Pons (tissue), 1 donor: ENCODE data around the gene MTR.

Experiments used
- DNase-seq: peaks from one replicate; pipeline ENCODE4 v3.0.0-alpha.2; 2016; ENCODE audit warnings: low spot score

The MTR gene

GRCh38 chr1:236795035-236795756 is at the start of gene MTR:
TSS of gene MTR (plus strand) at chr1:236795292. CDS start at chr1:236795704, 412 bp downstream.
- DNase-seq: peak; percentile 99

DNA sequence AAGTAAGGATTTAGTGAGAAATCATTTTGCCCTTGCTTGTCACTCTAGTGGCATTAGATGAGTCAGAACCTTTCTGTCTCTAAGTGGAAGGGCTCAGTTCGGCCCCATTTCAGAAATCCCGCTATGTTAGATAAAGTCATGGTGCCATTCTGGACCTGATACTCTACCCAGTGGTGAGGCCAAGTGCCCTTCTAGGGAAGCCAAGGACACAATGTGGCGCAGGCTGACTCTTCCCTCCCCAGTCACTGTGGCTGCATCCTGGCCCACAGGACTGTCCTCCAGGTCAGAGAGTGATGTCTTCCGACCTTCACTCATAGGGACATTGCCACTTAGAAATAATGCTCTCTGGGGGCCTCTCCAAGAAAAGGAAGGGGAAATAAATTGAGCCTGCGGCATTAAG is 48.3 kb upstream of the MTR start:
- no peak for DNase-seq

- DNase-seq: no peak
Observed at GRCh38 chr1:236747311-236747985, 47.6 kb upstream of the MTR start.

GRCh38 chr1:236748268-236748870 is 46.7 kb upstream of the MTR start:
- DNase-seq: no peak

- no peak for DNase-seq
Observed at GRCh38 chr1:236750928-236751327, 44.2 kb upstream of the MTR start.

- DNase-seq: no peak
Observed at GRCh38 chr1:236751385-236751784, 43.7 kb upstream of the MTR start.

- no peak for DNase-seq
Observed at GRCh38 chr1:236751935-236752334, 43.2 kb upstream of the MTR start.

DNA sequence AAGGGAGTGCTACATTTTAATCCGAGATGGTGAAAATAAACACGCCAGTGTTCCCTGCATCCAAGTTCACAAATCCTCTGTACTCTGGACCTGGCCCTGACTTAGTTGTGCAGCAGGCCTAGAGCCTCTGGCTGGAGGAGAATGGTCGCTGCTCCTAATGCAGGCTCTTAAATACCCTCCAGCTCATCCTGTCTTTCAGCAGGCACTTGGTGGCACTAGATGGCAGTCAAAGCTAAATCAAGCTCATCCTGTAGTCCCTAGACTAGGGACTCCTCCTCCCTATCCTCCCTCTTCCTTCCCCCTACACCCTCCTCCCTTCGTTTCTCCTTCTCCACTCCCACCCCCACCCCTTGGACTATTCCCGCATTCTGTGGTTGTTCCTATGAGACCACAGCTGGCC is 41.6 kb upstream of the MTR start:
- DNase-seq: peak; percentile 33

GRCh38 chr1:236753964-236754363 is 41.1 kb upstream of the MTR start:
- DNase-seq: no peak

DNA sequence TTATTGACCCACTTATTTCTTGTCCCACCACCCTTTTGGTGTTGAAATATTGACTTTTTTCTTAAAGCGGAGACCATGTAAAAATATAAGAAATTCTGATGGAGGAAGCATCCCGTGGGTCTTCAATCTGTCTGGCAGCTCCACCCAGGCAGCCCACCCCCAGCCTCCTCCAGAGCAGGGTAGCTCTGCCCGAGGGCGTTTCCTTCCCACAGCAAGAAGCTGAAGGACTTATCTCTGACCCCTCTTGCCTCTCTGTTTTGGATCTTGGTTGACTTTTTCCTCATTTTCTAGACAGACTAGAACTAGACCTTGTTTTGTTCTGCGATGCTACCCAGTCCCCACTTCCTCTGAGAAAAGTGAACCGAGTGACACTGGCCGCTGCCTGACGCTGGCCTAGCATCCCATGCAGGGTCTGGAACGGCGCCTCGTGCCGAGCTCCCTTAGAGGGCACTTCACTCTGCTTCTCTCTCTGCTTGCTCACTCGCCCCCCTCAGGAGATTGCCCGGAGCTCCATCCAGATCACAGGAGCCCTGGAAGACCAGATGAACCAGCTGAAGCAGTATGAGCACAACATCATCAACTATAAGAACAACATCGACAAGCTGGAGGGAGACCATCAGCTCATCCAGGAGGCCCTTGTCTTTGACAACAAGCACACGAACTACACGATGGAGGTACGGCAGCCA is 40.4 kb upstream of the MTR start:
- DNase-seq: no peak

GRCh38 chr1:236757640-236758039 is 37.5 kb upstream of the MTR start:
- no peak for DNase-seq

GRCh38 chr1:236759252-236759859 is 35.7 kb upstream of the MTR start:
- peak; percentile 58 for DNase-seq

DNA sequence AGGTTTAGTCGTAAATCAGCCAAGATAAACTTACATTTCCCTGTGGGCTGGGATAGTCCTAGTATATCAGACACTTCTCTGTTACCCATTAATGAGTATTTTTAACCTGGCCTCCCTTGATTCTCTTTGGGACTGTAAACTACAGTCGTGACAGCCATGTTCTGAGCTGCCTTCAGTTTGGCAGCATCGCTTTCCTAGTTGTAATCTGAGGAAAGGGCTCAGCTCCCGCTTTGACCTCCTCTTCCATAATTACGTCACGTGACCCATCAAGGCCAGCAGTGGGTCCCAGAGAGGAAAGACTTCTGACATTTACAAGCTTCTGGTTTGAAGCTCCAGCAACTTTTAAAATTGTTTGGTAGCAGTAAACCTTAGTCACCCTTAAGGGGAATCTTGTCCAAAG is 34.6 kb upstream of the MTR start:
- no peak for DNase-seq

- no peak for DNase-seq
Observed at GRCh38 chr1:236760986-236761385, 34.1 kb upstream of the MTR start.

DNA sequence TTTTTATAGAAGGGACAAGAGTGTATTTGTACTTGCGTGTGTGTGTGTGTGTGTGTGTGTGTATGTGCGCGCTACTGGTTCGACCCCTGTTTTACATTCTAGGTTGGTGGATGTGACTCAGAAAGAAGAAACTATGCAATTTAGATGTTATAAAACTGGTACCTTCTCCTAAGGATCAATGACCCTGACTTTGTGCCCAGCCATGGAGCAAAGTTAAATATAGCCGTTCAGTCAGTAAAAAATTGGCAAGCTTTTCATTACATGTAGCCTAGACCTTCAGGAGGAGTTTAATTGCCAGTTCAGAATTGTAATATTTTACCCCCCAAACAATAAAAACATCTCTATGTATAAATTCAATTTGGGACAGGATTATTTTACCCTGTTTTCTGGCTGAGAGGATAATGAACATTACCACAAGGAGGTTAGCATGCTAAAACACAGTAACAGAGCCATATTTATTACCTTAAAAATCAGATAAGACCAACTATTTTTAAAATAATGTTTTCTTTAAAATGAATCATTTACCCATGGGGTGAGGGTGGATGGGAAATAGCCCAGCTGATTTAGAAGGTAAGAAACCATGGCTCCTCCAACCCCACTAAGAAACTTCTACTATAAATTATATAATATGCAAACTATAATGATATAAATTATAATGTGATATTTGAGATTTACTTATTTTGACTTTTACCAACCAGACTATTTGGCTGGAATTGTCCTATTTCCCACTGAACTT is 33.5 kb upstream of the MTR start:
- DNase-seq: no peak

DNA sequence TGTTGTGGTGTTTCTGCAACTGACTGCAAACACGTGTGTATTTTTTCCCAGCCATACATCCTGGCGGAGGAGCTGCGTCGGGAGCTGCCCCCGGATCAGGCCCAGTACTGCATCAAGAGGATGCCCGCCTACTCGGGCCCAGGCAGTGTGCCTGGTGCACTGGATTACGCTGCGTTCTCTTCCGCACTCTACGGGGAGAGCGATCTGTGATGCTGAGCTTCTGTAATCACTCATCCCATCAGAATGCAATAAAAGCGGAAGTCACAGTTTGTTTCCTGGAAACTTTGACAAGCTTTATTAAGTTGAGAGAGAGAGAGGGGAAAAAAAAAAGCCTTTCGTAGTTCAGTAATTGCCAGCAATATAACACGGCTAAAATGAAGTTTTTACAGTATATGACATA is 32.7 kb upstream of the MTR start:
- DNase-seq: no peak

GRCh38 chr1:236765831-236766230 is 29.3 kb upstream of the MTR start:
- no peak for DNase-seq

- DNase-seq: no peak
Observed at GRCh38 chr1:236766506-236766905, 28.6 kb upstream of the MTR start.

- DNase-seq: no peak
Observed at GRCh38 chr1:236767276-236767675, 27.8 kb upstream of the MTR start.

DNA sequence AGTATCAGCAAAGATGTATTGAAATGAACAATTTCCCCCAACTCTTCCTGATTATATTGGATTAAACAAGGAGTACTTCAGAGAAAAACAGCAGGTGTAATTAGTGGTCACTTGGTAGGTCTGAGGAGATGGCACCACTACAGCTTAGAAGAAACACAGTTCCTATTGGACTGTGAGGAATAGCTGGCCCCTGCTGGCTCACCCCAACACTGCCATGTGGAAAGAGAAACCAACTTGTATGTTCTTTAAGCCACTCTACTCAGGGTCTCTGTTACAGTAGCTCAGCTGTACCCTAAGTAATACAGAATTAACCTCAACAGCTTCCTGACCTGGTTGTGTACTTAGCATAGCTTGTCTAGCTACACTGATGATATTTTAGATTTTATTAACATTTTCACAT is 26.5 kb upstream of the MTR start:
- no peak for DNase-seq

GRCh38 chr1:236773919-236774318 is 21.2 kb upstream of the MTR start:
- DNase-seq: no peak

- peak; percentile 53 for DNase-seq
Observed at GRCh38 chr1:236774926-236775325, 20.2 kb upstream of the MTR start.
